HUDEP-2 (cell line): ENCODE measurements around the gene DBNDD1.

Source experiments
- DNase-seq, 76 experiments: peaks; one replicate each; lab custom pipeline; 2025; ENCODE audit not compliant: unreplicated experiment in 76 of 76; lab: John Stamatoyannopoulos, UW

Gene DBNDD1

DNA sequence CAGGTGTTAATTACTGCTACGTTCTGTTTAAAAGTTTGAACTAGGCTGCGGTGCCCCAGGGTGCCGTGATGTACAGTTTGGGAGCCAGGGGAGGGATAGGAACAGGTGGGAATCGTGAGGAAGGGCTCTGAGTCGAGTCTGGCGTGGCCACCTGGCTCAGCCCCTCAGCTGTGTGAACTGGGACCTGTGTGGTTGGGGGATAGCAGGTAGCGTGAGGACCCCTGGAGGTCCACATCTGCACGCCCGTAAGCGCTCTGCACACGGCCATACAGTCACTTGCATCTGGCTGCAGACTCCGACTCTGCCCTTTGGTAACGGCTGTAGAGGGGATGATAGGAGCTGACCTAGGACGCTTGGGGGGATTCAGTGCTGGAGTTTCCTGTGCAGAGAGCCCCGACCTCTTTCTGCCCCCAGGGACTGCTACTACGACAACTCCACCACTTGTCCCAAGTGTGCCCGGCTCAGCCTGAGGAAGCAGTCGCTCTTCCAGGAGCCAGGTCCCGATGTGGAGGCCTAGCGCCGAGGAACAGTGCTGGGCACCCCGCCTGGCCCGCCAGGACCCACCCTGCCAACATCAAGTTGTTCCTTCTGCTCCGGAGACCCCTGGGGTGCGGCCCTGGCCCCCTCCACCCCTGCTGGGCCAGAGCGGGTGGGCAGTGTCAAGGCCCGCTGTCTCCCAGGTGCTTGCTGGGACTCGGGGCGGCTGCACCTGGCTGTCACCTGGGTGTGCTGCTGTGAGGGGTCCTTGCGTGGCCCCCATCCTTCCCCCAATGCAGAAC is 53.6 kb downstream of the DBNDD1 start:
- no peak for DNase-seq

- no peak for DNase-seq
These were observed 55.1 kb downstream of the DBNDD1 start for GRCh38 chr16:89964201-89964600.

DNA sequence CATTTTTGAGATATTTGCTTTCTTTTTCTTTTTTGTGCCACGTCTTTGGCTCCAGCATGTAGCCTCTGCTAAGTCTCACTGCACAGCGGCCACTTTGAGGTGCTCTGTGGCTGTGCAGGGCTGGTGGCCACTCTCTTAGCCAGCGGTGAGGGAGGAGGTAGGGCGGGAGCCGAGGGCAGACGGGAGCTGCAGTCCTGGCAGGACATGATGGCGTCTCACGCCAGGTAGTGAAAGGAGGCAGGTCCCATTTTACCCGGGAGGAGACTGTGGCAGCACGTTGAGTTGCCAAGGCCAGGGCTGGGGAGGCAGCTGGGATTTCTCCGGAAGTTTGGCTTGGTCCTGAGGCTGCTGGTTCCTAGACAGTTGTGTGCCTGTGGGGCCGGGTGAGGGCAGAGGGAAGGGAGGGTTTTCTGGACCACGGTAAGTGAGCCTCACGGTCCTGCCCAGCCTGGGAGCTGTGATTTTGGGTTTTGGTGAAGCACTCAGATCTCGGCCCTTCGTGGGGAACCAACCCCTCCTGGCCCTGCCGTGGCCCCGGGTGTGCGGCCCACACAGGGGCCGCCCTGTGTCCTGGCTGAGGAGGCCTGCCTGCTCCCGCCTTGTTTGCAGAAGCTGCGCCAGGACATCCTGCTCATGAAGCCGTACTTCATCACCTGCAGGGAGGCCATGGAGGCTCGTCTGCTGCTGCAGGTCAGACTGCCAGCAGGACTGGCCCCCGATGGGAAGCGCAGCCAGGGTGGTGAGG is 56.3 kb downstream of the DBNDD1 start:
- DNase-seq, result no peak

- DNase-seq, result no peak
These were observed 57.3 kb downstream of the DBNDD1 start for GRCh38 chr16:89961920-89962319.

- no peak for DNase-seq
These were observed 58.3 kb downstream of the DBNDD1 start for GRCh38 chr16:89960966-89961365.

- DNase-seq, result no peak
These were observed 60.7 kb downstream of the DBNDD1 start for GRCh38 chr16:89958596-89958995.

DNA sequence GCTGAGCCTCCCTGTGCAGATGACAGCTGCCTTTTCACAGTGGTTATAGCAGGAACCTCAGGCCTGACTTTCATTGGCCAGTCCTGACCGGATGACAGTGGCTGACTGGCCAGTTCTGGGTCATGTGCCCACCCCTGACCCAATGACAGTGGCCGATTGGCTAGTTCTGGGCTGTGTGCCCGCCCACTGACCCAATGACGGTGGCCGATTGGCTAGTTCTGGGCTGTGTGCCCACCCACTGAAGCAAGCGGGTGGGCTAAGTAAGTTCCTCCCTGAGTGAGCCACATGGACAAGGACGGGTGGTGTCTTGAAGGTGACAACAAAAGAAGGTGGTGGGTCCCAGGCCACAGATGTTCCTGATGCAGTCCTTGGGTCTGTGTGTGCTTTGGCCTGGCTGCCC is 61.2 kb downstream of the DBNDD1 start:
- DNase-seq, result peak in 5 of 76 experiments; percentile 4 to 31 (median 13)

DNA sequence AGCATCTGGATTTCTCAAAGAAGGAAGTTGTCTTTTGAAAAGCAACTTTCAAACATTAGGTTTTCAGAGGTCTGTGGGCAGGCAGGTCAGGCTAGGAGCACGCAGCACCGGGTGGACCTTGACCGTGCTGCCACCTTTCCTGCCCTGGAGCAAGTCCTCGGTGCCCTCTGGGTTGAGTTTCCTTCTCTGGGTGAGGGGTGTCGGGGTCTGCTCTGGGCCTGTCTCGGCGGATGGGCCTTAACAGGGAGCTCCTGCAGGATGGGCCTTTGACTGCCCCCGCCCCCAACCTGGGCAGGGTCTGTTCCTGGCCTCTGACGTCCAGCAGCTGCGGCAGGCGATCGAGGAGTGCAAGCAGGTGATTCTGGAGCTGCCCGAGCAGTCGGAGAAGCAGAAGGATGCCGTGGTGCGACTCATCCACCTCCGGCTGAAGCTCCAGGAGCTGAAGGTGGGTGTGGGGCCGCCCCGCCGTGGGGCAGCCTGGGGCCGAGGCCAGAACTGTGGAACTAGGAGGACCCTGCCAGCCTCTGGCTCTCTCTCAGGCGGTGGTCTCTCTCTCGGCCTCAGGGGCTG is 62.0 kb downstream of the DBNDD1 start:
- DNase-seq, result no peak

GRCh38 chr16:89956505-89957215 is 62.6 kb downstream of the DBNDD1 start:
- no peak for DNase-seq

GRCh38 chr16:89955001-89955685 is 64.1 kb downstream of the DBNDD1 start:
- no peak for DNase-seq
